Adrenal gland (tissue), 12 donors: ENCODE data around the gene ARHGAP33. TPM values are rescaled to one million over a fixed set of nuclear protein-coding genes. Genes with fewer than 3 reads are reported as not detected.

Experiments
- DNase-seq, 7 donors: peaks; one replicate each; pipeline ENCODE4 v3.0.0-alpha.2; 2019 to 2020
- H3K27ac ChIP-seq, 5 donors: fragments of 200-600 bp; sonication (generic) in 4 of 5; 1 replicate in 3 of 5; 2 replicates in 2 of 5; pipeline versions ENCODE4 v1.5.1 to v1.8.0; 2016 to 2020; ENCODE audit warnings: mild to moderate bottlenecking in 1 of 5
- H3K27me3 ChIP-seq: fragments of 200-600 bp; 2 replicates; pipeline ENCODE4 v1.8.0; 2021
- H3K36me3 ChIP-seq, 2 donors: fragments of 200-600 bp; replicated peaks in 1 of 2; 1 replicate in 1 of 2; 2 replicates in 1 of 2; pipeline versions ENCODE4 v1.5.1 to v1.8.0; 2018 to 2022
- H3K4me1 ChIP-seq, 2 donors: fragments of 200-600 bp; replicated peaks in 1 of 2; 1 replicate in 1 of 2; 2 replicates in 1 of 2; pipeline versions ENCODE4 v1.5.1 to v1.8.0; 2018 to 2021
- H3K4me3 ChIP-seq, 4 donors: fragments of 200-600 bp; sonication (generic) in 3 of 4; one replicate each; pipeline ENCODE4 v1.5.1; 2016 to 2018
- H3K9me3 ChIP-seq, 3 donors: fragments of 200-600 bp; sonication (generic) in 1 of 3; replicated peaks in 1 of 3; 1 replicate in 2 of 3; 2 replicates in 1 of 3; pipeline versions ENCODE4 v1.5.1 to v1.8.0; 2016 to 2021
- CTCF ChIP-seq, 6 experiments: fragments of 450-650 bp in 4 of 6; fragments of 200-600 bp in 2 of 6; sonication (generic) in 1 of 6; IDR thresholded peaks; 1 replicate in 5 of 6; 2 replicates in 1 of 6; pipeline versions ENCODE4 v1.5.1 to v1.8.0; 2016 to 2021; ENCODE audit warnings: antibody characterized with exemption in 6 of 6, mild to moderate bottlenecking in 2 of 6, moderate library complexity in 1 of 6
- POLR2A ChIP-seq, 2 donors: fragments of 450-650 bp; IDR thresholded peaks; one replicate each; pipeline ENCODE4 v1.6.1; 2017; ENCODE audit warnings: antibody characterized with exemption in 2 of 2, mild to moderate bottlenecking in 2 of 2, moderate library complexity in 1 of 2
- WGBS, 4 donors: extraction: QIAGEN DNeasy Blood & Tissue Kit in 2 of 4; methylation state at CpG; one replicate each; pipeline versions ENCODE4 v1.1.5 to v1.1.7; 2013 to 2017; 5-methylcytosine and 5-hydroxymethylcytosine counted together
- intact Hi-C, 2 donors: fragments of 100-400 bp; cut with DNase I; formaldehyde crosslinking; loops; one replicate each; pipeline versions ENCODE4 v1.14.1 to v1.15.0; 2022 to 2023
- polyA plus RNA-seq, 3 donors: library from polyadenylated mRNA; stranded (reverse); fragments of 200-250 nt in 2 of 3; fragments of 350-450 nt in 1 of 3; fragmentation: Illumina TruSeq in 1 of 3; extraction: RNeasy Lipid Tissue Mini Kit (QIAGEN cat#74804) in 1 of 3; gene quantifications; one replicate each; pipeline ENCODE4 v1.2.3, GENCODE V29; 2013 to 2014
- total RNA-seq, 9 donors: library from RNA; depleted of rRNA in 4 of 9; stranded (reverse); fragments of >200 nt in 4 of 9; fragments of 120-200 nt in 1 of 9; fragmentation: NEBNext Ultra II Directional in 1 of 9; extraction: Animal tissue kit (Norgen Biotek cat#: 25700) in 1 of 9; gene quantifications; one replicate each; pipeline versions ENCODE4 v1.1.0 to v1.2.4, GENCODE V29; 2013 to 2023
- donor health status: healthy with polysubstance abuse.
- donor health status: Bipolar disorder and iron deficiency.
- donor health status: DM: yes; HTN: yes; CAD: no.
- donor health status: DM: no; HTN: no; CAD: no.
- donor health status: DM: no; HTN: no; CAD: no.
- donor health status: DM: yes; HTN: yes; CAD: no.

ARHGAP33 gene
- total and polyA plus RNA-seq, 12 donors, result 0.54 to 90.3 (median 5.5) TPM

GRCh38 chr19:35777961-35778360 is 2.6 kb downstream of the ARHGAP33 start:
- peaks cover 0 to 6% of the 10 kb centered on the region in 2 donors for H3K36me3 ChIP-seq
- no peak overlapping the region for H3K27ac ChIP-seq
- no peak for DNase-seq
- TF ChIP-seq CTCF (IDR thresholded peaks at IDR 0.05) (no peak), POLR2A (IDR thresholded peaks at IDR 0.05) (no peak)
- peaks cover 0 to 5% of the 10 kb centered on the region in 2 donors for H3K4me1 ChIP-seq
- intact Hi-C loops, result no loop called here
- no peak overlapping the region for H3K4me3 ChIP-seq
- no peaks in the 10 kb centered on the region for H3K9me3 ChIP-seq
- 76 to 96% (median 88%) methylated on average over 5 to 7 of the region's 7 CpGs for WGBS, 4 donors
- H3K27me3 ChIP-seq, result no peaks in the 10 kb centered on the region

GRCh38 chr19:35779033-35779432 is 3.7 kb downstream of the ARHGAP33 start:
- peaks cover 0 to 6% of the 10 kb centered on the region in 2 donors for H3K36me3 ChIP-seq
- peaks cover 0 to 5% of the 10 kb centered on the region in 2 donors for H3K4me1 ChIP-seq
- TF ChIP-seq CTCF (IDR thresholded peaks at IDR 0.05) (no peak), POLR2A (IDR thresholded peaks at IDR 0.05) (no peak)
- H3K9me3 ChIP-seq, result no peaks in the 10 kb centered on the region
- 92 to 99% (median 95%) methylated on average over 8 of the region's 8 CpGs for WGBS, 4 donors
- intact Hi-C loops, result no loop called here
- DNase-seq, result no peak
- no peak overlapping the region for H3K27ac ChIP-seq
- no peak overlapping the region for H3K4me3 ChIP-seq
- H3K27me3 ChIP-seq, result no peaks in the 10 kb centered on the region

- intact Hi-C loops, result no loop called here
- H3K27ac ChIP-seq, result no peak overlapping the region
- no peaks in the 10 kb centered on the region for H3K9me3 ChIP-seq
- 94 to 96% (median 95%) methylated on average over 16 of the region's 16 CpGs for WGBS, 4 donors
- H3K27me3 ChIP-seq, result no peaks in the 10 kb centered on the region
- no peak overlapping the region for H3K4me3 ChIP-seq
- no peaks in the 10 kb centered on the region for H3K4me1 ChIP-seq
- TF ChIP-seq POLR2A (IDR thresholded peaks at IDR 0.05) (no peak), CTCF (IDR thresholded peaks at IDR 0.05) (no peak)
- peaks cover 0 to 6% of the 10 kb centered on the region in 2 donors for H3K36me3 ChIP-seq
- DNase-seq, result no peak
These were observed 4.7 kb downstream of the ARHGAP33 start for GRCh38 chr19:35780058-35780457.

- Histone ChIP-seq H3K4me3 (no peak overlapping the region), H3K9me3 (no peaks in the 10 kb centered on the region), H3K36me3 (peaks cover 0 to 6% of the 10 kb centered on the region in 2 donors), H3K27me3 (no peaks in the 10 kb centered on the region), H3K4me1 (no peaks in the 10 kb centered on the region), H3K27ac (no peak overlapping the region)
- TF ChIP-seq POLR2A (IDR thresholded peaks at IDR 0.05) (no peak), CTCF (IDR thresholded peaks at IDR 0.05) (no peak)
- DNase-seq, result no peak
- WGBS, 4 donors, result 94 to 97% (median 96%) methylated on average over 11 to 20 of the region's 20 CpGs
- intact Hi-C loops, result no loop called here
These were observed 5.4 kb downstream of the ARHGAP33 start for GRCh38 chr19:35780717-35781116.
